MM.1S (cell line): Measurements from ENCODE around the gene HNRNPH1.

ENCODE experiments used
- CTCF ChIP-seq: fragments of 300-600 bp; sonication (generic); IDR thresholded peaks from 2 replicates; pipeline ENCODE4 v1.5.1; 2016; ENCODE audit warnings: antibody characterized with exemption, low read length, mixed read lengths
- EZH2 ChIP-seq: fragments of 300-600 bp; sonication (generic); optimal IDR thresholded peaks from 2 replicates; pipeline ENCODE3; 2017; ENCODE audit warnings: low read depth, mild to moderate bottlenecking, antibody characterized with exemption, low read length, mixed read lengths
- EZH2phosphoT487 ChIP-seq: fragments of 300-600 bp; sonication (generic); IDR thresholded peaks from 2 replicates; pipeline ENCODE4 v1.6.1; 2018; ENCODE audit warnings: antibody characterized with exemption, low read length

GRCh38 chr5:179610903-179611265 is 12.6 kb downstream of the HNRNPH1 start:
- TF ChIP-seq EZH2phosphoT487, result no peak
- TF ChIP-seq CTCF, result no peak
- TF ChIP-seq EZH2, result no peak
